ENCODE data around the gene PRKAG2.
"Not testable (repeated sequence)": the region's sequence is repeated elsewhere in the genome, so short reads cannot be mapped to it uniquely, and the experiment has no call there.

The PRKAG2 gene

DNA sequence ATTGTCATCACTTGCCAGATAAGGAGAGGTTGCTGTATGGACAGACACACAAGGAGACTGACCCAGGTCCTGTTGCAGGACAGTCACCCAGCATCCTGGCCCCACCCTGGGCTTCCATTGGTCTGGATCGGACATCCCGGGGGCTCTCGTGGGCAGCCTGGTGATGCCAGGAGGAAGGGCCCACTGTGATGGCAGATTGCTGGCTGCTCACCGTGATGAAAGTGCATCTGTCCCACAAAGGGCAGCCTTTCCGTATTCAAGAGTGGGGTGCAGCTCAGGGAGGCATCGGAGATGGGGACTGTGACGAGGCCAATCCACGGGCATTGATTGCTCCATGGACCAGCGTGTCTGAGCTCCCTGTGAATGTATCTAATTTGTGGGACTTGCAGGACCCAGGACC is 41.3 kb downstream of the PRKAG2 start:
- no peak for DNase-seq (ENCODE audit: low read depth in 2 of 2)

DNA sequence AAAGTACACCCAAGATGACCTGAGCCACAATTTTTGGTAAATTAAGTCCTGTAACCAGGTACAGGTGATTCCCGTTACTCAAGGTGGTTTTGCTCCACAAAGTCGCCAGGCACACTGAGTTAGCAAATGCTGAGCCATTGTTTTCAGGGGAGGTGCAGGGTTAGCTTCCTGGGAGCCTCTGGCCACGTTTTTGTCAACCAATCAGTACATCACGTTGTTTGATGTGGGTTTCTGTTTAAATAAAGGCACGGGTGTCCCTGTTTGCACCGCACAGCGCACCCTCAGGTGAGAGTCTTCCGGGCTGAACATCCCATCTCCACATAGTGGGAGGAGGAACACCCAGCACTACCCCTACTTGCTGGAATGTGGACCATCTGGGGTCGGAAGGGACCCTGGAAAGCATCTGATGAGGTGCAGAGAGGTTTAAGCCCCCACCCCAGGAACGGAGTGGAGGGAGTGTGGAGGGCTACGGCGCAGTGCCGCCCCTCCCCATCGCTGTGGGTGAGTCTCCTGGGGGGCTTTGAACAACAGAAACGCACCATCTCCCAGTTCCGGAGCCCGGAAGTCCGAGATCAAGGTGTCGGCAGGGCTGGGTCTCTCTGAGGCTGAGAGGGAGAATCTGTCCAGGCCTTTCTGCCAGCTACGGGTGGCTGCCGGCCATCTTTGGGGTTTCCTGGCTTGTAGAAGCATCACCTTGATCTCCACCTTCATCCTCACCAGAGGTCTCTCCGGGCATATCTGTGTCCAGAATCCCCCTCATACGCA is 42.5 kb downstream of the PRKAG2 start:
- no peak for DNase-seq (ENCODE audit: low read depth in 2 of 2)

DNA sequence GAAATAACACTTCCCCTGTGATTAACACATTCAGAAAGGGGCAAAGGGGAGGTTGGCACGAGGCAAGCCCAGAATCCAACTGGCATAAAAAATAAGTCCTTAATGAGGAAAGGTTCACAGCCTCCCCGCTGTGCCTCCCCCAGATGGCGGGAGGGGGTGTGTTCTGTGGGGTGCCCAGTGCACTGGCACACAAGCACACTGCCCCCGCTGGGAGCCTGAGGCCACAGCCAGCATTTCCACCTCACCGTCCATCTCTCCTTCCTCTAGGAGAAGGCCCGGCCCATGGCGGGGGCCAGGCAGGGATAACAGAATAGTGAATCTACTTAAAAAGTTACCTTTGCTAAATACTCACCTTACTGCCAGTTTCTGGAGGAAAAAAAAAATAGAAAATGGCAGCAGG is 43.2 kb downstream of the PRKAG2 start:
- DNase-seq (ENCODE audit: low read depth in 2 of 2), result no peak

DNA sequence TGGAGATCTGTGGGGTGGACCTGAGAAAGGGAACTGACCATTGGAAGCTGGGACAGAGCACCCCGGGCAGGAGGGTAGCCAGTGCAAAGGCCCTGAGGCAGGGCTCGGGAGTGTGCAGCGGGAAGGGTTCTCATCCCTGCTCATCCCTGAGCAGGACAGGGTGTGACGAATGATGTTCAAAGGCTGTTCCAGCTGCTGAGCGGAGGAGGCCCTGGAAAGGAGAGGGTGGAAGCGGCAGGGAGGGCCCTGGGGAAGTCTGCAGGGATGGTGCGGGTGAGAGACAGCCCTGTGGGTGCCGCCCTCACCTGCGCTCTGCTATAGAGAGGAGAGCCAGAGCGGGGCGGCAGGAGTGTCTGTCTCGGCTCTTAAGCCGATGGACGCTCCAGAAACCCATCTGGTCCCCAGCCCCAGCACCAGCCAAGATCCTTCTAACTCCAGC is 43.7 kb downstream of the PRKAG2 start:
- DNase-seq (ENCODE audit: low read depth in 2 of 2), result no peak

DNA sequence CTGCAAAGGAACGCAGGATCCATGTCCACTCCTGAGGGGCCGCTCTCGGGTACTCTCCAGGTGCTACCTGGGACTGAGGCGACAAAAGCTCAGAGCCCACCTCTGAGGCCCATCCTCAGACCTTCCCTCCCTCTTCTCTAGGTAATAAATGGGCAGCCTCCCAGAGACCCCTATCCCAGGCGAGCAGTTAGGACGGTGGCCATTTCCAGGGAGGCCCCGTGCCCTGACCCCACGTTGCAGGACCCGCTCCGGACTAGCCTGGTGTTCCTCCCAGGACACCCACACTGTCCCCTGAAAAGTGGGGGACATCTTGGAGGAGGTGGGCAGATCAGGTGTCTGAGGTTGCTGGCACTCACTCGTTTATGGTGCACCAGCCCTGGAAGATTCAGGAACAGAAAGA is 44.3 kb downstream of the PRKAG2 start:
- no peak for DNase-seq (ENCODE audit: low read depth in 2 of 2)

DNA sequence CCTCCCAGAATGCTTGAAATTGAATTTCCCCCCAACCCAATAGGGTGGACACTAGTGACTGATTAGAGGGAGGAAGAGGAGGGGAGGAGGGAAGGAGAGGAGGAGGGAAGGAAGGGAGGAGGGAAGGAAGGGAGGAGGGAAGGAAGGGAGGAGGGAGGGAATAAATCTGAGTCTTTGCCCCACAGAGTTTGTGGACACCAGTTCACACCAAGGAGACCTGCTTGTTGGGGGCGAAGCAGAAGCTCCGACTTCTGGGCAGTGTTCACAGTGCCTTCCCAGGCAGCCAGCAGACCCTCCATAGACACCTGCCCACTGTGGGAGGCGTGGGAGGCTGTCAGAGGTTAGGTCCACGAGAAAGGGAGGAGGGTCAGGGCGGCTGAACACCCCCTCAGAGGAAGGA is 44.8 kb downstream of the PRKAG2 start:
- no peak for DNase-seq (ENCODE audit: low read depth in 2 of 2)

DNA sequence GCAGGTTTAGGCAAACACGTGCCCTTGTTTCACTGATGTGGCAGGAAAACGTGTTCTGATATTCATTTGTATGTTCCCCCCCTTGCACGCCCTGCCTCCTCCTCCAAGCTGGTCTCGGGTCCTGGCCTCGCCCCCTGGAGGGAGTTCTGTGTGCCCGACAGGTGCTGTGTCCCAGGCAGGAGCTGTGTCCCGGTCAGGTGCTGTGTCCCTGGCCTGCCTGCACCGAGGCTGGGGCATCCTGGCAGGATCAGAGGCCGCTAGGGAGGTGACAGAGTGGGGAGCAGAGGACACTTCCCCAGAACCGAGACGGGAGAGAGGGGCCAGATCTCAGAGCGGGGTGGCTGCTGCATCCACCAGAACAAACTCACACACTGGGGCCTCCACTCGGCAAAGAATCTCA is 45.3 kb downstream of the PRKAG2 start:
- no peak for DNase-seq (ENCODE audit: low read depth in 2 of 2)

DNA sequence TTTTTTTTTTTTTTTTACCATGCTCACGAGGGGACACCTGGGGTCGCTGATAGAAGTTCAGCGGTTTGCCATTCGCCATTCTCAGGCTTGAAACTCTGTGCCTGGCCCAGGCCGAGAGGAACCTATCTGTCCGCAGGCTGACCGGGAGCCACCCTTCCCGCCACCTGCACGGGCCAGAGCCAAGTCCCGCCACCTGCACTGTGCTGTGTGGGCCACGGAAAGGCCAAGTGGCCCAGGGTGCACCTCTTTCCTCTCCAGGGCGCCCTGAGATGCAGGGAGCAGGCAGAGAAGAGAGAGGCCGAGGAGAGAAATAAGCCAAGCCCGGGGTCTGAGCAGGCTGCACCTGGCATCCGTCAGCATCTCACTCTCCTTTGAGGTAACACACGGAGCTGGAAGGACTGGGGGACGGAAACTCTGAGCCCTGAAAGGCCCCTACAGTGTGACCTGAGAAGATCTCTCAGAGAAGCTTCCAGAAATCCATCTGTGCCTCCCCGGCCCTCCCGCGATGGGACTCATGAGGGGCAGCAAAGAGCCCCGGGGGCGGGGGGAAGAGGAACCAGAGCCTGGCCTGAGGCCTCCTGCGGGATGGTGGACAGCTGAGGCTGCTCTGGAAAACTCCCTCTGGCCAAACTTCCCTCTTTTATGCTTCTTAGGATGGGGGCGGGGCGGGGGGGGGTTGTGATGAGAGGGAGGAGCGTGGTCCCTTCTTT is 46.6 kb downstream of the PRKAG2 start:
- no peak for DNase-seq (ENCODE audit: low read depth in 2 of 2)

DNA sequence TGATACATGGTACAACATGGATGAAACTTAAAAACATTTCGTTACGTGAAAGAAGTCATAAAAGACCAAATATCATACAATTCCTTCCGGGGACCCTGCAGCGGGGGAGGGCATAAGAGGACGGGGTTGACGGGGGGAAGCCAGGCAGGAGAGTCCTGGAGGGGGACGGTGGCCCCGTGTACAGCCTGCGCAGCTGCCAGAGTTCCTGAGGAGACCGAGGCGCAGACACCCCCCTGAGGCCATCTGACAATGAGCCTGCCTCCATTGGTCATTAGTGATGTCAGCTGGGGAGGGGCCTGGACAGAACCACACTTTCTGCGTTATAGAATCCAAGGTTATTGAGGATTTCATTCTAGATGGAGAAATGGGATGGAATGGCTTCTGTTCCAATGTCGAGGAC is 47.2 kb downstream of the PRKAG2 start:
- no peak for DNase-seq (ENCODE audit: low read depth in 2 of 2)

DNA sequence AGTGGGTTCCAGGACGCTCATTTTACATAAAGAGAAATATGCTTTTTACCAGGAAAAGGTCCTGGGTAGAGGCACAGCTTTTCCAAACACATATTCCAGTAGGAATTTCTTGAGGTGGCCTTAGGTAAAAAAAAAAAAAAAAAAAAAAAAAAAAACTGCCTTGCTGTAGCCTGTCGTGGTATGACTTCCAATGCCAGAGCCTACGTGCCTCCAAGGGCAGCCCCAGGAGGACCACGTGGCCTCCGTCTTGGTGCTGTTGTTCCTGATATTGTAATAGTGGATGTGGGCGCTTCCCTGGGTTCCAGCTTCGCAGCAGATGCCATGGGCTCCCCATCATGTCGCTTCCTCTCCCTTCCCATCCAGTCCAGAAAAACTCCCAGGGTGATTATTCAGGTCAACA is 49.3 kb downstream of the PRKAG2 start:
- no peak for DNase-seq (ENCODE audit: low read depth in 2 of 2)

DNA sequence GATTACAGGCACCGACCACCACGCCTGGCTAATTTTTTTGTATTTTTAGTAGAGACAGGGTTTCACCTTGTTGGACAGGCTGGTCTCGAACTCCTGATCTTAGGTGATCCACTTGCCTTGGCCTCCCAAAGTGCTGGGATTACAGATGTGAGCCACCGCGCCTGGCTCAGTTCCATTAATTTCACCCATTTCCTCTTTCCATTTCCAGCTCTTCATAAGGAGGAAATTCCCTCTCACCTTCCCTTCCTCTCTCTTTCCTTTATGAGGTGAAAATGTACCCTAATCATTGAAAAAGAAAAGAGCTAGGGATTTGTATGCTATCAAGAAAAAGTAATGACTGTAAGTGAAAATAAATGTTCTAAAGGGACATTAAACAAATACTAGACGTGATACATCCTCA is 50.6 kb downstream of the PRKAG2 start:
- DNase-seq (ENCODE audit: low read depth in 2 of 2), result not testable (repeated sequence)

DNA sequence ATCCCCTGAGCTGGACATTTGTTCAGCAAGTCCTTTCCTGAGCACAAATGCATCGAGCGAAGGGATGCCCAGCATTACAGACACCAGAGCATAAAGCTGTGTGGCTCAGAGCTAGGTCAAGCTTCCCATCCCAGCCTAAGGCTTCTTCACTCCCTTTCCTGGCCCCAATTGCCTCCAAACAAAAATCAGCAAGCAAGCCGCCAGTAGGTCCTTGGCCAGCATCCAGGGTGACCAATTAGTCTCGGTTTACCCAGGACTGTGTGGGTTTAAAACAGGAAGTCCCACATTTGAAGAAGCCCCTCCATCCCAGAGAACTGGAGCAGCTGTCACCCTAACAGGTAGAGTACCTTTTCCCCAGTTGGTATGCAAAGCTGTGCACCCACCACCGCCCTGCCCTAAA is 51.2 kb downstream of the PRKAG2 start:
- DNase-seq (ENCODE audit: low read depth in 2 of 2), result no peak

DNA sequence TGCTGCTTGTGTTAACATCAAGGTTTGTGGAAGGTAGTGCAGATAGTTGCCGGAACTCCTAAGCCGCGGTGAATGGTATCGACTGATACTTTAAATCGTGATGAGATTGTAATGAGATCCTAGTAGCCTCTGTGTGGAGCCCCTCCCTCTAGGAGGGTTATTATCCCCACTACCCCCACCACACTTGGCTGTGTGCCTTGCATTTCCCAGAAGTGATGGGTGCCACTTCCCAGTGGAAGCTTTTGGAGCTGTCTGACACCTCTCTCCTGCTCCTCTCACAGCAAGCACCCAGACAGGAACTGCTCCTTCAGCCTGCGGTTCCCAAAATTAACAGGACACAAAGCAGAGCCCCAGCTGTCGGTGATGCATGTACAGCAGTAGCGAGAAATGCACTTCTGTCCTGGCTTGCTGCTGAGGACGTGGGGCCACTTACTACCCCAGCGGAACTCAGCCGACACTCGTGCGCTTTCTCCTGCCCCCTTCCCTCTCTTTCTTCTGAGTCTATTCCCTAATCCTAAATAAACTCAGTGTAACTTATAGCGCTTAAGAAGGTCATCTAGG is 52.5 kb downstream of the PRKAG2 start:
- DNase-seq (ENCODE audit: low read depth in 2 of 2), result no peak

DNA sequence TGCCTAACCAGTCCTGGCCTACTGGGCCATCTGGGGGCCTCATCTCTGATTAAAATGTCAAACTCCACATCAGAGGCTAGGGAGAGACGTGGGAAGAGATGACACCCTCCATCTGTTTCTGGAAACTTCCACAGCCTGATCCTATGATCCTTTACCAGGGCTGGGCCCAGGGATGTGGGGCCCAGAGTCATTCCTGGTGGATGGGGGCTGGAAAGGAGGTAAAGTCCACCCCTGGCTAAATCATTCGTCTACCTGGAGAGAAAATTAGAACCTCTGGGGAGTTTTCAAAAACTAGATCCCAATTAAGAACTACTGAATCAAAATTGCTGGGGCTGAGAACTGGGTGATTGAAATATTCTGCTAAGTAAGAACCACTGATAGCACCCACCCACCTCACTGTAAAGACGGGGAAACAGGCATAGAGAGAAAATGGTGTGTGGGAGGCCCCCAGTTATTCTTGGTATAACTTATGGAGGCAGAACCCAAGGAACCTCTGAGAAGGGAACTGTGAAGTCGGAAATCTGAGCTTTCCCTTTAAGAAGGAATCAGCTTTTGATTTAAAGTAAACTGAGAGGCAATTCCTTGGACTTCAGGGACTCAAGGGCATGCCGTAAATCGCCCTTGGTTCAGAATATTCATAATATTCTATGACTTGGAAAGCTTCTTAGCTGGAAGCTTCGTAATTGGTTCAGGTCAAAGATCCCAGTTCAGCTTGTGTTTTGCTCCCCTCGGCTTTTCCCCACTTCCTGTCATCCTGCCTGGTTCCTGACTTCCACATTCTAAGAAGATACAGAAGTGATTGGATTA is 53.1 kb downstream of the PRKAG2 start:
- DNase-seq (ENCODE audit: low read depth in 2 of 2), result no peak

DNA sequence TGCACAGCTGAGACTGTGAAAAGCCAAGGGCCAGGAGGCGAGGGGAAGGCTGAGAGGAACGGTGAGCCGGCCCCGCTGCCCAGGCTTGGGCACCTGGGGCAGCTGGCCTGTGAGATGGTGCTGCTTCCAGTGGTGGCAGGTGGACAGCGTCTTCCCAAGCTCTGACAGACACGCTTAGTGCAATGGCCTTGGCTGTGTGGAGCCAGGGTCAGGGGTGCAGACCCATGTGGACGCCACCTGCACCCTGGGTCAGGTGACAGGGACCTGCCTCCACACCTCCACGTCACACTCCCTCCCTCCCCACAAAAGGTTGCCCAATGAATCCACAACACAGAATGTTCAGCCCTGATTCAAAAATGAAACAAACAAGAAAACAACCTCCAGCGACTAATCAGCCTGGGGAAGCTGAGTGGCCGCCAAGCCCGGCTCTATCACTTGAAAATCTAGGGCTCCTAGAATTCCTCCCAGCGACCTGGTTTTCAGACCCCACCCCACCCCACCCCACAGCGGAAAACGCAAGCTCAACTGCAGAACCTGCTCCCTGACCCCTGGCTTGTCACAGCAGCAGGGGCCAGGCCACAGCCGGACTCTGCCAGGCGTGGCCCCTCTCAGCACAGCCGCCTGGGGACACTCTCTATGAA is 54.3 kb downstream of the PRKAG2 start:
- no peak for DNase-seq (ENCODE audit: low read depth in 2 of 2)

DNA sequence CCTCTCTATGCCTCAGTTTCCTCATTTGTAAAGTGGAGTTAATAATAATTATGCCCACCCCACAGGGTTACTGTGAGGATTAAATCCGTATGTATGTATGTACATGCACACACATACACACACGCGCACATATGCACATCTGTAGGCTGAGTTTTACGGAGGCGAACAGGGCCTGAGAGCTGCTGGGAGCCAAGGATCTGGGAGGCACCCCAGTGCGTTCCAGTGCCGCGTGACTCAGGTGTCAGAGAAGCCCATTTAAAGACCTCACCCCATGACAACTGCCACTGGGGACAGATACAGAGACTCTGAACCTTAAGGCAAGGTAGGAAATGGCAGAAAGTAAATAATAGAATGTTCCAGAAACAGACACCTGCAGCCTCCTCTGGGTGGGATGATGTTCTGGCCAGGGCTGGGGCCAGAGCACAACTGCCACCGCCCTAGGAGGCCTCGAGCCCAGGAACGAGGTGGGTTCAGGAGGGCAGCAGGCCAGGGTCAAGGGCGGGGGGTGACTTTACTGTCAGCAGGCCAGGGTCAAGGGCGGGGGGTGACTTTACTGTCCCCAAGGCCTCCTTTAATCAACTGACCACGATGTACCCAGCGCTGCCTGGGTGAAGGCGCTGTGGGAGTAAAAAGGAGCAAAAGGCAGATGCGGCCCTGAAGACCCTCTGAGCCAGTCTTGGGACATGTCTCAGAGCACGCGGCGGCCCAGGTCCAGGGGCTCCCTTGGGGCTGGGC is 54.9 kb downstream of the PRKAG2 start:
- no peak for DNase-seq (ENCODE audit: low read depth in 2 of 2)

DNA sequence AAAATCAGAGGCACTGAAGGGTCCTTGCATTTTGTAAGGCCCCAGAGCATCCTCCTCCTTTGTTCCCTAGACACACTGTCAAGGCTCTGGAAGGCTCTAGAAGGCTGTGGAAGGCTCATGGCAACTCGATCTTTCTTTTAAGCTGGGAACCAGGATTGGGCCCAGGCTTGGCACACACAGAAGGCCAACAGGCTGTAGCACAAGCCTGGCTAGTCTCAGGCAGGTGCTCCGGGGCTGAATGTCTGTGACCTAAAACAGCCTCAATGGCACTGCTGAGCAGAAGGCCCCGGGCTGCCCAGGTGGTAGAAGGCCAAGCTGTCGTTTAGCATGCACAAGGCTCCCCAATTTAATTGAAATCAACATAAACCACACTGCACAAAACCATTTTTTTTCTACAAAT is 55.7 kb downstream of the PRKAG2 start:
- DNase-seq (ENCODE audit: low read depth in 2 of 2), result no peak

DNA sequence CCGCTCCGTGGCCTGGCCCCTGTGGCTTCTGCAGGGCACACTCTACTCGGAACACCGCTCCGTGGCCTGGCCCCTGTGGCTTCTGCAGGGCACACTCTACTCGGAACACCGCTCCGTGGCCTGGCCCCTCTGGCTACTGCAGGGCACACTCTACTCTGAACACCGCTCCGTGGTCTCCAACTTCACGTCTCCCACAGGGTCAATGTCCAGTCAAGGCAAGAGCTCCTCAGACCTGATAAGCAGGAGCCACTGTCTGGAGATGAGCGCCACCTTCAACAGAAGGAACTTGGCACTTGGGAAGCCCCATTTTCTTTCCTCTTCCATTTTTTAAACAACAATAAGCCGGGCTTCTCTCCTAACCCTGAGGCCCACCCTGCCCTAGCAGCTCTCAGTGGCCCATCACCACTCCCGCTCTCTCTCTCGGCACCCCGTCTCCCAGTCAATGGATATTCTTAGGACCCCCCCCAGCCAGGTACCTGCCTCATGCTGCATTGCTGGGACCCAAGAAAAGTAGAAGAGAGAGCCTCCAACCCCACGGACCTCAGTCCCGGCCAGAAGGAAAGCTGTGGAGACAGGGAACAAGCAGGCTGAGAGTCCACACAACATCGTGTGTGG is 56.3 kb downstream of the PRKAG2 start:
- DNase-seq (ENCODE audit: low read depth in 2 of 2), result no peak

DNA sequence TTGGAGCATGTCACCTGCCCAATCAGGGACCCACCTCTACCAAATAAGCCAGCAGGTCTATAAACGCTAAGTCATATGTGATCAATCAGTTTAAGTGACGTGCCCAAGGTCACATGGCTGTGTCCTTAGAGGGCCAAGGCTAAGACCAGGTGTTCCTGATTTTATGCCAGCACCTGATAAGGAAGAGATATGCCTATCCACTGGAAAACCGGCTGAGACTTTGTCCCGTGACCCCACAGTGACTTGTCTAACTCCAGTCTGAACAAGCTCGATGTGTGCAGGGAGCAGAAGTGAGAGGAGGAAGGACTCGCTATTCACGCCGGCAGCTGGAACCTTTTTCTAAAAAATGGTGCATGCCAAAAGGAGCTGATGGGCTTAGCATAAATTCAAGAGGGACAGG is 57.0 kb downstream of the PRKAG2 start:
- DNase-seq (ENCODE audit: low read depth in 2 of 2), result no peak

DNA sequence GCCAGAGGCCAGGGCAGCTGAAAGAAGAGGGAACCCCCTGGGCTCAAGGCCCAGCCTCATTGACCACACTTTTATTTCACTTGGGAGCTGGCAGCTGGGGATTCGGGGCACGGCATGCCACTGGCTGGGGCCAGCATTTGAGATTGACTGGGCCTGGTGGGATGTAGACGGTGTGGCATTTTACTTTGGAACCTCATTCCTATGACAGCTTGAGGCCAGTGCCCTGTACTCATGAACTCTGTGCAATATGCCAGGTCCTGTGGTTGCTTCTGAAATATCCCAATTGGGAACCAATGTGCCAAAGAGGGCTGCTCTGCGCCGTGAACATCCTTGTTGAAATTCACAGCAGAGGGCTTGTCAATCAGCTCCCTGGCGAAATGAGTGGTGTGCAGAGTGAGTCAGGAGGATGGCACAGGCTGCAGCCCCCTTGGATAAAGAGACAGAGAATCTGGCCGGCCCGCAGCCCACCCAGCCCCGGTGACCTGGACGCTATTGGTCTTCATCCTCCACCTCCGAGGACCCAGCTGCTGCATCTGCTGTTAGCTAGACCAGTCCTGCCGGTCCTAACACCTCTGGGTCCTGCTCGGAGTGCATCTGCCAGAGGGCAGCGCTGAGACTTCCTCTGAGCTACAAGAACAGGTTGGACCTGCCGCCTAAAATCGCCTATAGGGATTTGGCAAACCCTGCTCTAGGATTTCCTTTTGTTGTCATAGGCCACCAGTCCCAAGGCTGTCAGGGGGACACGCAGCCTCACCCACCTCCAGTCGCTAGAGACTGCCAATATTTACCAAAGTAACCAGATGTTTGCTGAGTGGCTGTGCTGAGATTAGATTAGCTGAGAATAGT is 58.0 kb downstream of the PRKAG2 start:
- DNase-seq (ENCODE audit: low read depth in 2 of 2), result no peak

Measured in stimulated activated CD8-positive, alpha-beta memory T cell treated with anti-CD3 and anti-CD28 coated beads, Interleukin-7, amount 100 ng/mL, for 4 hours (primary cell).